Cardiac septum (tissue), 1 donor: ENCODE results near the gene POLR3C. TPM values are rescaled to one million over a fixed set of nuclear protein-coding genes. Genes with fewer than 3 reads are reported as not detected.
A peak's percentile ranks its signal among the peaks of the same experiment; 100 is the strongest.

Source experiments
- DNase-seq: peaks from one replicate; pipeline ENCODE4 v3.0.0-alpha.2; 2020; ENCODE audit warnings: low spot score
- intact Hi-C: fragments of 100-400 bp; cut with DNase I; formaldehyde crosslinking; loops from one replicate; pipeline ENCODE4 v1.14.0; 2022
- total RNA-seq: library from RNA; stranded (reverse); fragmentation: NEBNext Ultra II Directional; extraction: Animal tissue kit (Norgen Biotek cat#: 25700); gene quantifications from one replicate; pipeline ENCODE4 v1.2.1, GENCODE V29; 2021
- donor health status: DM: no; HTN: no; CAD: no.

The POLR3C gene
- total RNA-seq, 1 donor from 2014 or later = 14.0 TPM

DNA sequence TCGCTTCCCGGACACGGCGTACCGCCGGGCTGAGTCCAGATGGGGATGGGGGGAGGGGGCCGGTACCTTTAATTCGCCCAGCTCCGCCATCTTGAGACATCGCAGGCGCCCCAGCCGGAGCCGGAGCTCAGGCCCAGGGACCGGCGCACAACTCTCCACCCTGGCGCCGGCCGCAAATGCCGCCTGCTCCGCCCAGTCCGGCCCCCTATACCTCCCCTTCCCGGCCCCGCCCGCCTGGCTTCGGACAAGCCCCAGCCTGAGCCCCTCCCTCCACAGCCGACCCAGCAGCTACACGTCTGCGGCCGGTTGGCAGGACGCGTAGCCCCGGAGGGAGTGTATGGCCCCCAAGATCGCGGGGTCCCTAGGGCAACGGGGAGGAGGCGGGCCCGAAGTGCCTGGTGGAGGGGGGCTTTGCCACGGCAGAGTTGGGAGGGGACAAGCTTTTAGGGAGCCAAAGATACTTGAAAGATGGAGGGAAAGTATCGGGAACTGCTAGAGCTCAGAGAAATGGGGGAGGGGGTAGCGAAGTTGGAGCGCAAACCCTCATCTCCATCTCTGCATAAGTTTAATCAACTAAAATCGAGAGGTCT is 35.0 kb downstream of the POLR3C start, which contains the start of gene PIAS3:
Gene PIAS3 (minus strand): TSS at position 181 of the 590 bp plus-strand sequence. CDS start 91 bp downstream, at position 90.
- DNase-seq = peak; percentile 97
- intact Hi-C loops = no loop called here

DNA sequence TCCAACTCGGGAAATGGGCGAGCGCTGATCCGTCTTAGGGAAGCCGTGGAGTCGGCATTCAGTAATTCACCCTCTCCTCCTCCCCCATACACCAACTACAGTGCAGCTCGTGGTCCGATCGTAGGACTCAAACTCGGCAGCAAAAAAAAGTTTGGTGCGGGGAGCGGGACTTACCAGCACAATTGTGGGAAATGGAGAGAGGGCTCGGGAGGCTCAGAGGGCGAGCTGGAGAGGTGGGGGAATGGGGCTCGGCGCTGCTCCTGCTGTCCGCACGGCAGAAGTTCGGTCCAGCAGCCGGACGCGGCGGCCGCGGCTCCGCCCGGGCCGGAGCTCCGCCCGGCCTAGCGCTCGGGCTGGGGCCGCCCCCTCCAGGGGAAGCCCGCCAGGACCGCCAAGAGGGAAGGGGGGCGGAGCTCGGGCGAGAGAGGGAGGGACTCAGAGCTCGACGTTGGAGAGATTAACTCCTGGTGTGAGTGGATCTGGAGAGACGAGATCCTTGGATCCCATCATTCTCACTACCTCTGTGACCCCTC is 35.6 kb downstream of the POLR3C start:
- peak; percentile 94 for DNase-seq
- intact Hi-C loops = no loop called here

DNA sequence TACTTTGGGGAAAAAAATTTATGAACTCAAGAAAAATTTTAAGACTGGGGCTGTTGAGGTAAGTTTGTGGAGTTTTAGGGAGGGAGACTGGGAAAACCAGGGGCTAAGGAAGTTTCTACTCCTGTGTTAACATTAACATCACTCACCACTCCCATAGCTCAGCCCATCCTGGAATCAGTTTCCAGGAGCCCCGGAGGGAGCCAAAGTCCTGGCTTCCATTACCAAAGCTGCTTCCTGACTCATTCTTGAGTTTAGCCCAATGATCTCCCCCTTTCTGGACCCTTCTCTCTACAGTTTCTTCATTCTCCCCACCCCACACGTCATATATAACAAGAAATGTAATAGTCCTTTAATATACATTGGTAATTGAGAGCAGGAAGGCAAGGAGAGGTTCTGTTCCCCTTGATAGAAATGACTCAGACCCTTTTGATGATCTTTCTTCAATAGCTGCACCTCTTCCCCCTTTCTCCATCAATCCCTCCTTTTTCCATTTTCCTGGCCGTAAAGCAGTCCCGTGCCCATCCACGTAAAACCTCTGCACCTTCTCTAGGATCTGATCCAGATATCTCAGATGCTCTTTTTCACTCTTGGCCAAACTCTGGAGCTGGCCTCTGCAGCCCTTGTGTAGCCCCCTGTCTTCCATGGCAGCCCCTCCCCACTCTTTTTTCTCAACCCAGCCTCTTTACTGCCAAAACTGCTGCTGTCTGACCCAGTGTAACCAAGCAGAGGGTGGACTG is 39.5 kb downstream of the POLR3C start:
- intact Hi-C loops = no loop called here
- DNase-seq = no peak

DNA sequence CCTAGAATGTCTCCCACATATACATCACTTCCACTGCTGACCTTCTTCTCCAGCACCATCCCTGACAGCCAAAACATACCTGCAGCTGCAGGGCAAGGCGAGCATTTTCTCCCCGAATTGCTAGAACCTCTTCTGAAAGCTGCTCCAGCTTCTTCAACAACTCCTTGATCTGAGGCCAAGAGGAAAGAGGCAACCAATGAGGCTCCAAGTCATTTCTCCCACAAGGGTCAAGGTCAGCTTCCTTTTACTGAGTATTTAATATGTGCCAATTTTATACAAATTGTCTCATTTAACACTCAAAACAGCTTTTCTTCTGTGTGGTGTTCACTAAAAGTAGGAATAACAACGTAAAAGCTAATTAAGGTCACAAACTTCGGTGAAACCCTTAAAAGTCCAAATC is 44.2 kb downstream of the POLR3C start:
- no peak for DNase-seq
- intact Hi-C loops = no loop called here

DNA sequence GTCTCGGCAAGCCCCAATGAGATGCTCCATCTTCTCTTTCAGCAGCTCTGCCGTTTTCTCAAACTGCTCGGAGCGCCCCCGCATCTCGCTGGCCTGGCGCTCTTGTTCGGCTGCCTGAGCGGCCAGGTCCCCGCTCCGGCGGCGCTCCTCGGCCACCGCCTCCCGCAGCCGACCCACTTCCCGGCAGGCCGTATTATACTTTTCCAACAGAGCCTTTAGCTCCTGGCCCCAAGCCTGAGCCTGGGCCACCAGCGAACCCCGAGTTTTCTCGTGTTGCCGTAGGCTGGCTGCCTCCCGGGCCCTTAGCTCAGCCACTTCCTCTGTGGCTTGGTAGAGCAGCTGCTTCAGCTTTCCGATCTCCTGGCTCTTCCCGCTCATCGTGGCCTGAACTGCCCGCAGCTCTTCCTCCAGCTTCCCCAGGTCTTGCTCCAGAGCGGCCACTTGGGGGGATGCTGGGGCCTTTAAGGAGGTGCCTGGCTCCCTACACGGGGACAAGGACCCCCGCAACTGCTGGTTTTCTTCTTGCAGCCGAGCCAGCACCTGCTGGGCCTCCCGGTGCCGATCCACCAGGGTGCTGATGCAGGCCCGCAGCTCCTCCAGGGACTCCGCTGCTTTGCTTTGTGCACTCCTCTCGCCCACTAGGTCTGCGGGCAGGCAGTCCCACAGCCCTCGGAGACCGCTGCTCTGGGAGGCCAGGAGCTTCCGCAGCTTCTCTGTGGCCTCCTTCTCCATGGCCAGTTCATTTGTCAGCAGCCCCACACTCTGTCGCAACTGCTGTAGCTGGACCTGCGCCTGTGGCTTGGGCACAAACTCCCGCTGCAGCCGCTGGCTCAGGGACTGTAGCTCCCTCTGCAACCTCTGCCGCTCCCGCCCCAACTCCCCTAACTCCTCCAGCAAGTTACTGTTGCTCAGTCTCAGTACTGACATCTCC is 48.3 kb downstream of the POLR3C start:
- intact Hi-C loops = no loop called here
- DNase-seq = peak; percentile 85

DNA sequence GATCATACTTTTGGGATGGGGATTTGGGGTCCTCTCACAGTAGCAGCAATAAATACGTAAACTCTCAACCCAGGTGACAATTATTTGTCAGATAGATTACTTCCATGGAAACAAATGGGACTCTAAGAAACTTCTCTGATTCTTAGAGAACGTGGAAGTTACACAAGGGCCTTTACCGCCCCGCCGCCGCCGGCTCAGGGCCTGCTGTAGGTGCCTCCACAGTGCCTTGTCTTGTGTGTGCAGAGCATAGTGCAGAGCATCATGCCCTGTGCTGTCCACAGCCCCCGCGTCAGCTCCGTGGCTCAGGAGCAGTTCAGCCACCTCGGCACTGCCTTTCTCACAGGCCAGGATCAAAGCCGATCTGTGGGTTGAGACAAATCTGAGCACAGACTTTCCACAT is 50.6 kb downstream of the POLR3C start:
- DNase-seq = no peak
- intact Hi-C loops = no loop called here

DNA sequence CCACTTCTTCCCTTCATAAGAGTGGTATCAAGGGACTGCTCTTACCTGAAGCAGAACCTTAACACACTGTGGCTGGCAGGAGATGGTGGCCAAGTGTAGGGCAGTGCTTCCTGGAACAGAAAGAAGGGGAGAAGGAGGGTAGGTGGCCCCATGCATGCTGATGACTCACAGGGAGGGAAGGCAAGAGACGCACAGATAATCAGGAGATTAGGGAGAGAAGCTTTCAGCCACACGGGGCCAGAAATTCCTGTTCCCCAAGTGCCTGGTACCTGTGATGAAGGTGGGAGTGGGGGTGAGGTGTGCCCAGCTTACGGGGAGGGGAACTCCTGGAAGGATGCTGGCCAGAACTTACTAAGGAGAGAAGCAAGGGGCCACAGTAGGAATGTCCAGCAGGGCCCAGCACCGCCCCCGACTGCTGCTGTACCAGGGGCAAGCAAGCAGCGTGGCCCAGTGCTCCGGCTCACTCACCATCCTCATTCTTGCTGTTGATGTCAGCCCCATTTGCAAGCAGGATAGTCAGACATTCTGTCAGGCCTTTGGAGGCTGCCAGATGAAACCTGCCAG is 54.0 kb downstream of the POLR3C start:
- intact Hi-C loops = no loop called here
- peak; percentile 55 for DNase-seq

DNA sequence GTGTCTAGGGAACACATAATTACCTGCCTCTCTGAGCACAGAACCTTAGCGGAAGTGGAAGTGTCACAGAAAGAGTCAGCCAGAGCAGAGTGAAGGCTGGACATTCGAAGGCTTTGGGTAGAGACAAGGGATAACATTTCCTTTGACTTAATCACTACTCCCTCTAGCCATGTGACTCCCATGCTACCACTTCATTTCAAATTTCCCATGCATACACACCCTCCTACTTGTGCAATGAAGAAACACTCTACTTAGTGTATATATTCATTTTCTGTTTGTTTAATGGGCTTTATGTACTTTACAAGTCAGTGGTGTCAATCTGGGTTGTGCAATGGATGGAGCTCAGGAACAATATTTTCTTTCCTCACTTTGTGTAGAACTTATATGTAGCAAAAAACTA is 54.7 kb downstream of the POLR3C start:
- intact Hi-C loops = no loop called here
- DNase-seq = no peak

DNA sequence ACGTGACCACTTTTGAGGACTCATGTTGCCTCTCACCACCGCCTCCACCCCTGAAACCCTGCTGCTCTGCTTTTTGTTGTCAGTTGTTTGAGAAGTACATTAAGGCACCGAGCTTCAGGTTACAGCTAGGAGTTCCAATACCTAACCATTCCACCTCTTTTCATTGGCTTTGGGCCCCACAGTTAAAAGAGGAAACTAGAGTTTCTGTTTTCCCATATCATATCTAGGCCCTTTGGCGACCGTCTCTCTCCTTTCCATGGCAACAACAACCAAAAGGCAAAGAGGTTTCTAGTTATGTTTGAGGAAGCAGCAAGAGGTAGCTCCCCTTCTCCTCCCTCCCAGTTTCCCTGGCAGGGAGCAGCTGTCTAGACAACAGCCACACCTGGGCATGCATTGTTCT is 55.8 kb downstream of the POLR3C start:
- intact Hi-C loops = no loop called here
- no peak for DNase-seq

DNA sequence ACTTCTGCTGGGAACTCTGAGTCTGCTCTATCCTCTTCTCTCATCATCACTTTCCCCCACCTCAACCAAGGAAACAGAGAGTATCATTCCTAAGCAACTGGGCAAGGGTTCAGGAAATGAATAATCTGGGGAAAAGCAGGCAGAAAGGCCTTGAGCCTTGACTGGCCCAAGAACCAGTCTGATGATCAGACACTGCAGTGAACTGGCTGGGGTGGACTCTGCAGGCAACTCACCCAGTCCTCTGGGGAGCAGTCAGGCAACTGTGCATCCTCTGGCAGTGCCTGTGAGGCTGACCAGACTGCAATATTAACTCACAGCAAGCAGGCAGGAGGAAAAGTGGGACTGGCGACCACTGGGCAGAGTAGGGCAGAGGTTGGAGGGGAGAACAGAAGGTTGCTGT is 60.7 kb downstream of the POLR3C start:
- no peak for DNase-seq
- intact Hi-C loops = no loop called here

DNA sequence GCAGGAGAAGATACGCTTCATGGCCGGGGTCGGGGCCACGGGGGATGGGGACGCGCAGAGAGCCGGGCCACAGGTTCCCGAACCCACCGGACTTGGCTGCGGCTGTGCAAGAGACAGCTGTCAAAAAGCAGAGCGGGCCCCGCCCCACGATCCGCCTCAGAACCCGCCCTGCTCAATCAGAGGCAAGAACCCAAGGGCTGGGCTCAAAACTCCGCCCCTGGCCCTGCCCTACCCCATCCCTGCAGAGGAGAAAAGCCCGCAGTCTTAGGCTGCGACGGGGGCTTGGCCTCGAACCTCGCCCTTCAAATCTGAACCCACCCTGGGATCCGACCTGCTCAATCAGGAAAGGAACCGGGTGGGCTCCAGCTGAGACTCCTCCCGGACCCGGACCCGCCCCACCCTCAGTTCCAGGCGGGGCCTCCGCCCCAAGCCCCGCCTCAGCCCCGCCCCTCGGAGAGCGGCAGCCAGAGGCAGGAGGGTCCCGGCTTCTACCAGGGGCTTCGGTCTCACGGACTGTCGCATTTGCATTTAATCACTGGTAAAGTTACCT is 61.8 kb downstream of the POLR3C start, which contains the start of gene ANKRD35:
Gene ANKRD35 (minus strand): TSS at position 129 of the 550 bp plus-strand sequence. CDS start 108 bp downstream, at position 21.
- intact Hi-C loops = no loop called here

DNA sequence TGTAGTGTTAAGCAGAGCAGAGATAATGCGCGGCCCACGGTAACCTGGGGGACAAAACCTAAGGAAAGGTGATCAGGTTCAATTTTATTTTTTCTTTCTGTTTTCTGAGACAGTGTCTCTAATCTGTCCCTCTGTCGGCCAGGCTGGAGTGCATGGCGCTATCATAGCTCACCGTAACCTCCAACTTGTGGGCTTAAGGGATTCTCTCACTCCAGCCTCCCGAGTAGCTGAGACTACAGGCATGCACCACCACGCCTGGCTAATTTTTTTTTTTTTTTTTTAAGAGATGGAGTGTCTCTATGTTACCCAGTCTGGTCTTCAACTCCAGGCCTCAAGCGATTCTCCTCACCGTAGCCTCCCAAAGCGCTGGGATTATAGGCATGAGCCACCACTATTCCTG is 62.4 kb downstream of the POLR3C start:
- DNase-seq = no peak
- intact Hi-C loops = no loop called here

More for the DNA sequence above, 61.8 kb downstream of the POLR3C start, which contains the start of gene ANKRD35:
- peak; percentile 94 for DNase-seq

DNA sequence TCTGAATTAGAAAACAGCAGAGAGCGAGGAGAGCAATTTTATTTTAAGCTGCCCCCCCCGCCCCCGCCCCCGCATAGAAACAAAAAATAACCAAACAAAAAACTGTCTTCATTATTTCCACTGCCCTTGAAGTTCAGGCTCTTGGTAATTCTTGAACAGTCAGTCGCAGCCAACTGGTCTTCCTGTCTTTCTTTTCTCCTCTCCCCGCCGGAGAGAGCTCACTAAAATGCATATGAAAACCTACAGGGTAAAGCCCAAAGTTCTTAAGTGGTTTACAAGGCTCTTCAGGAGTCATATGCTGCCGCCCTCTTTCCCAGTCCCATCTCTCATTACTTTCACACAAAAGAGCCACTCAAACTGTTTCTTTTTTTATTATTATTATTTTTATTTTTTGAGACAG is 62.8 kb downstream of the POLR3C start:
- intact Hi-C loops = no loop called here
- DNase-seq = no peak

DNA sequence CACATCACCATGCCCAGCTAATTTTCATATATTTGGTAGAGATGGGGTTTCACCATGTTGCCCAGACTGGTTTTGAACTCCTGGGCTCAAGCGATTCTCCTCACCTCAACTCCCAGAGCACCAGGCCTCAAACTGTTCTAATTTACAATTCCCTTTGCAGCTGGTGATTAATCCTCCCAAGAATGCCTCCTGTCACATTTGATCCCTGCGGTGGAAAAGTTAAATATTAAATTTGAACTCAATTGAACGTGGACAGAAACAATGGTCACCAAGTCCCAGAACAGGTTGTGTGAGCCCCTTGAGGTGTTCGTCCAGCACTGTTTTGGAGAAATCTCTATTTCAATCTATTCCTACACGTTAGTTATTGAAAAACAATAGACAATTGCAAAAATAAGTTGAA is 63.6 kb downstream of the POLR3C start:
- intact Hi-C loops = no loop called here
- no peak for DNase-seq

DNA sequence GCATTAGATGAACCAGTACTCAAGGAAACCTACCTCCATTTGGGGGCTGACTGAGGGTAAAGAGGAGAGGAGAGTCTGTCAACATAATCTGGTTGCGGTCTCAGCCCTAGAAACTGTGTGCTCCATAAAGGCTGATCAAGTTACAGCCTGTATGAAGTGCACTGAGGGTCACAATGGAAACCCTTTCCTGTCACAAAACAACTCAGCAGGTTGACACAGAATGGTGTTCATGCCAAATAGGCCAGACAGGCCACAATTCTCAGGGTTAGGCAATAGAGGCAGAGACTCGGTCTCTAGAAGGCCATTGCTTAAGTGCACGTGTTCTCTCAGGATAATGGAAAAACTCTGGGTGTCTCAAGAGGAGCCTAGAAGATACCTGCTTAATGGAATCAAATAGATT is 65.7 kb downstream of the POLR3C start:
- intact Hi-C loops = no loop called here
- no peak for DNase-seq

DNA sequence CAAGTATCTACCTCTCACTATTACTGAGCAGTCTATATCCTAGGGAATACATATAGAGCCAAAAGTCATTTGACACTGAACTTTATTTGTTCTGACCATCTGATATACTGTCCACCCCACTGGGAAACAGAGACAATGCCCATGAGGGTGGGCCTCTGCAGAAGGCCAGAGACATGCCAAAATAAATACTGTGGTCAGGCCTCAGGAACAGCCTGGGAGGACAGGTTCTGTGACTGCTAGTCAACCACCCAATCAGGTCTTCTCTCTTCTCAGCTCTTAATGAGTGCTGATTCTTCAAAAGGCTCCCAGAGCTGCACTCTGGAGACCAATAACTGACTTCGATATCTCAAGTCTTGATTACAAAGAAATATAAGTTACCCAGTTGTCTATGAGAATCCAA is 67.1 kb downstream of the POLR3C start:
- intact Hi-C loops = no loop called here
- DNase-seq = no peak

DNA sequence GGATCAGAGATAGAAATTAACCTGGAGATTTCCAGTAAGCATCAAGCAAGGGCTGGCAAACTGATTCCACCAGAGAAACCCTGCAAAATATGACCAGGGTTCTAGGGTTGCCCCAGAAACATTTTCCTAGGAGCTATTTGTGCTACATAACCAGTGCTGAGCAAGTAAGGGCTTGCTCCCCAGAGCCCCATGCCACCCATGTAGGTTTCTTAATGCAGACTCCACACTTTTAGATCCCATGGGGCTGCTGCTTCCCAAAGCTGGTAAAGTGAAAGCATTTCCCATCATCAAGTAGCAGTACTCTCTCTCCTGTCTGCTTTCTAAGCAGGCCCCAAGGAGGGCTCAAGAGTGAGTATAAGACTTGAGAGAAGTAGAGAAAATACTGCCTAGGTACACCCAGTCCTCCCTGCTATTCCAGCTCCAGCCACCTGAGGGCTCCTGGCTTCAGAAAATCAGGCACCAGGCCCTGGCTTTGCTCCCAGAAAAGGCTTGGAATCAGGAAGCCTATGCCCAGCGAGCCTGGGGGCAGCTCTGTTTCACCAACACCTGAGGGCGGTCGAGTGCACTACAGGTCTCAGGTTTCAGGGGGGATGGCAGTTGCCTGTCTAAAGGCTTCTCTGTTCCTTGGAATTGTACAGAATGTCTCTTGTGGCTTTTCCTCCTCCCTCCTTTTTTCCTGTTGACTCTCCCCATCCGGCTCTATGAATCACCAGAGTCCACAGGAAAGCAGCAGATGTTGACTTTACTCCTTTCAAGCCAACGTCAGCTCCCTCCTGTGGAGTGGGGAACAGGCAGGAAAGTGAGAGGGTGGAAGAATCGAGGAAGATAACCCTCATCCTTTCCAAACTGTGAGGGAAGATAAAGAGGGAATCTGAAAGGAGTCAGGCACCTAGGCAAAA is 67.8 kb downstream of the POLR3C start:
- intact Hi-C loops = loop anchor here (1.0 to 2.0 kb wide), 3 partner anchors 18 to 119 kb away; partner anchors contain the start of gene ITGA10

DNA sequence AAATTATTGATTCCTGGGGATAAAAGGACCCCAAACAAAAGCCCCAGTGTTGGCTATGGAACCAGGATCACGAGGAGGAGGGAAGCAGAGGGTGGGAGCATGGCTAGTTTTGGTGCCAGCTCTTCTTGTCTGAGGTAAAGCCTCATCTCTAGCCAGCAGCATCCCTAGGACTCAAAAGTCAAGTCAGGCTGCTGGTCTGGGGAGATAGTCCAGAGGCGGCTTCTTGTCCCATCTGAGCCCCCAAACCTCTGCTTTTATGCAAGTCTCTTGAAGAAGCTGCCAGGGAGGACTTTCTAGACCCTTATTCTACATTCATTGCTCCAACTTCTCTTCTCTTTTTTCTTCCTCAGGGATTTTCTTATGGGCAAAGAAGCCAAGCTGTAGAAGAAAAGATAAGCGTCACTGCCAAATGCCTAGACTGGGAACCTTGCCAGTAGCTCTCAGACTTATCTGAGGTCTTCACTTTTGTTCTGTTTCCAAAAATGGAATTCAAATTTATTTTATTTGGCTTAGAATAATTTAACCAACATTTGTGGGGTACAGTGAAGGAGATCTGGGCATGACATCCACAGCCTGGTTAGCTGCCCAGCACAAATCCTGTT is 68.6 kb downstream of the POLR3C start:
- no peak for DNase-seq
- intact Hi-C loops = loop anchor here (1.0 to 2.0 kb wide), 3 partner anchors 18 to 118 kb away; partner anchors contain the start of gene ITGA10

More for the DNA sequence above, 67.8 kb downstream of the POLR3C start:
- peak; percentile 93 for DNase-seq
